Subcutaneous abdominal adipose tissue (tissue), 5 donors: ENCODE measurements around the gene FHIP1A.
"Not testable (repeated sequence)": the region's sequence is repeated elsewhere in the genome, so short reads cannot be mapped to it uniquely, and the experiment has no call there.

ENCODE experiments used
- H3K27ac ChIP-seq: one replicate; pipeline ENCODE4 v1.7.0; 2013; ENCODE audit warnings: low read depth, mild to moderate bottlenecking, inconsistent platforms, low read length, moderate library complexity
- H3K27me3 ChIP-seq, 5 donors: one replicate each; pipeline ENCODE4 v1.7.0; 2013; ENCODE audit warnings: low read length in 5 of 5, inconsistent platforms in 1 of 5; ENCODE audit not compliant: control insufficient read depth in 5 of 5, insufficient read depth in 4 of 5
- H3K36me3 ChIP-seq, 5 donors: one replicate each; pipeline ENCODE4 v1.7.0; 2013; ENCODE audit warnings: low read length in 5 of 5; ENCODE audit not compliant: control insufficient read depth in 5 of 5, insufficient read depth in 5 of 5
- H3K4me1 ChIP-seq, 5 donors: one replicate each; pipeline ENCODE4 v1.7.0; 2013; ENCODE audit warnings: low read length in 5 of 5, mild to moderate bottlenecking in 3 of 5, moderate library complexity in 1 of 5; ENCODE audit not compliant: control insufficient read depth in 5 of 5, insufficient read depth in 5 of 5
- H3K4me3 ChIP-seq, 5 donors: one replicate each; pipeline ENCODE4 v1.7.0; 2013; ENCODE audit warnings: low read length in 5 of 5, low read depth in 1 of 5
- H3K9ac ChIP-seq, 5 donors: one replicate each; pipeline ENCODE4 v1.7.0; 2013; ENCODE audit warnings: low read length in 5 of 5, mild to moderate bottlenecking in 4 of 5, moderate library complexity in 3 of 5
- H3K9me3 ChIP-seq, 5 donors: one replicate each; pipeline ENCODE4 v1.7.0; 2013; ENCODE audit warnings: low read length in 5 of 5; ENCODE audit not compliant: control insufficient read depth in 5 of 5
- donor health status: healthy.
- donor health status: healthy.
- donor health status: healthy.
- donor health status: healthy.
- donor health status: healthy.

Gene FHIP1A

DNA sequence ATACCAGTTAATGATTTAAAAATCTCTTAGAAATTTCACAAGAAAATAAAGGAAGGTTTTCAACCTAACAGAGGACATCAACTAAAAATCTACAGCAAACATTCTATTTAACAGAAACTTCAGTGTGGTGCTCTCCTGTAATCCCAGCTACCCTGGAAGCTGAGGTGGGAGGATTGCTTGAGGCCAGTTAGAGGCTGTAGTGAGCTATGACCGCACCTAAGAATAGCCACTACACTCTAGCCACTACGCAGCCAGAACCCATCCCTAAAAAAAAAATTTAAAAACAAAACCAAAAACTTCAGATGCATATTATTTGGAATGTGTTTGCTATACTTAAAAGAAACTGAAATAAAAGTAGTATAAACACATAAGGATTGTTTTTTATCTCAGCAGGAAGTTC lies 7.2 kb upstream of the FHIP1A start:
- H3K36me3 ChIP-seq = no peaks in the 10 kb centered on the region
- no peaks in the 10 kb centered on the region for H3K9me3 ChIP-seq
- H3K4me3 ChIP-seq = no peak overlapping the region
- no peaks in the 10 kb centered on the region for H3K4me1 ChIP-seq
- no peak overlapping the region for H3K27ac ChIP-seq
- no peaks in the 10 kb centered on the region for H3K27me3 ChIP-seq
- no peak overlapping the region for H3K9ac ChIP-seq

DNA sequence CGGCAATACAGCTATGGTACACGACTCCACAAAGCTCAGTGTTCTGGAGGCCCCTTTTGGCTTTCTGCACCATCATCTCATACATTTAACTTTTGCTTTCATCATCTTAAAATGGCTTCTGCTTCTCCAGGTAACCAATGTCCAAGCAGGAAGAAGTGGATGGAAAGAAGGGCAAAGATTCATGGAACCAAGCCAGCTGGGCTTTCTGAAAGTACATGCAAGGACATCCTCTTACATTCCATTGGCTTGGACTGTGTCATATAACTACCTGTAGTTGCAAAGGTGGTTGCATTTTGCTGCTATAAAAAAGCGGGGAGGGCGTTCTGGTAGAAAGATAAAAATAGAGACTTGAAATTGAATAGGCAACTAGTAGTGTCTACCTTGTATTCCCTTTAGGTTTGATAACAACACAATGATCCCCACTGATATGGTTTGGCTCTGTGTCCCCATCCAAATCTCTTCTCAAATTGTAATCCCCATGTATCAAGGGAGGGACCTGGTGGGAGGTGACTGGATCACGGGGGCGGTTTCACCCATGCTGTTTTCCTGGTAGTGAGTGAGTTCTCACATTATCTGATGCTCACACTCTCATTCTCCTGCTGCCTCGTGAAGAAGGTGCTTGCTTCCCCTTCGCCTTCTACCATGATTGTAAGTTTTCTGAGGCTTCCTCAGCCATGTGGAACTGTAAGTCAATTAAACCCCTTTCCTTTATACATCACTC lies 6.7 kb upstream of the FHIP1A start:
- no peaks in the 10 kb centered on the region for H3K4me1 ChIP-seq
- H3K4me3 ChIP-seq = no peak overlapping the region
- H3K27ac ChIP-seq = no peak overlapping the region
- no peak overlapping the region for H3K9ac ChIP-seq
- H3K27me3 ChIP-seq = no peaks in the 10 kb centered on the region
- no peaks in the 10 kb centered on the region for H3K9me3 ChIP-seq
- no peaks in the 10 kb centered on the region for H3K36me3 ChIP-seq

DNA sequence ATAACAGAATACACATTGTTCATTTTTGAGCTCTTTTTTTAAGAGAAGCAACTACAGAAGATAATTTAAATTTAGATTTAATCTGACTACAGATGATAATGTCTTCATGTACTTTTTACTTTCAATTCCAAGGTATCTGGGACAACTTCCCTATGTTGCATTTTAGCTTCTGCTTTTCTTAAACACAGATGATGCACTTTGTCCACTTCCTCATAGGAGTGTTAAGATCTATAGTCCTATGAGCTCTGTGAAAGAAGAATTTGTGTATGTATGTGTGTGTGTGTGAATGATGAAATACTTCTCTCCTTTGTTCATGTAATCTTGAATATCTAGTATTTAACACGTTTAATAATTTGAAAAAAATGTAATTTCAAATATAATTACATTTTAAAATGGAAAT lies 5.3 kb upstream of the FHIP1A start:
- H3K27me3 ChIP-seq = no peaks in the 10 kb centered on the region
- H3K9ac ChIP-seq = no peak overlapping the region
- no peaks in the 10 kb centered on the region for H3K36me3 ChIP-seq
- no peaks in the 10 kb centered on the region for H3K9me3 ChIP-seq
- H3K27ac ChIP-seq = no peak overlapping the region
- H3K4me1 ChIP-seq = peaks cover 2 to 11% (median 9%) of the 10 kb centered on the region in 5 donors
- H3K4me3 ChIP-seq = no peak overlapping the region

DNA sequence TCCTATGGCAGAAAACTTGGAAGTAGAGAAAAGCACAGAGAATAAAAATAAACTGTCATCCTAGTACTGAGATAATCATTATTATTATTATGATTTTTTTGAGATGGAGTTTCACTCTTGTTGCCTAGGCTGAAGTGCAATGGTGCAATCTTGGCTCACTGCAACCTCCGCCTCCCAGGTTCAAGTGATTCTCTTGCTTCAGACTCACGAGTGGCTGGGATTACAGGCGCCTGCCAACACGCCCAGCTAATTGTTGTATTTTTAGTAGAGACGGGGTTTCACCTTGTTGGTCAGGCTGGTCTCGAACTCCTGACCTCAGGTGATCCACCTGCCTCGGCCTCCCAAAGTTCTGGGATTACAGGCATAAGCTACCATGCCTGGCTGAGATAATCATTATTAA lies 4.2 kb upstream of the FHIP1A start:
- not testable (repeated sequence) for H3K27ac ChIP-seq, H3K4me3 ChIP-seq, H3K9me3 ChIP-seq, H3K27me3 ChIP-seq, H3K9ac ChIP-seq, H3K36me3 ChIP-seq
- H3K4me1 ChIP-seq = peaks cover 2 to 20% (median 18%) of the 10 kb centered on the region in 5 donors

DNA sequence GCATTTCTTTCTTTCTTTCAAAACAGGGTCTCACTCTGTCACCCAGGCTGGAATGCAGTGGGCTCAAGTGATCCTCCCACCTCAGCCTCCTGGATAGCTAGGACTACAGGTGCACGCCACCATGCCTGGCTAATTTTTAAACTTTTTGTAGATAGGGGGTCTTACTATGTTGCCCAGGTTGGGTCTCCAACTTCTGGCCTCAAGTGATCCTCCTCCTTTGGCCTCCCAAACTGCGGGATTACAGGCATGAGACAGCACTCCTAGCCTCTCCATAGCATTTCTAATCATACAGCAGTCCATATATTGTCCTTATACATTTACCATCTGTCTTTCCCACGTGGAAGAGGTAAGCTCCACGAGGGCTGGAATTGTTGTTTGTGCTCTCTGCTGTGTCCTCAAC lies 2.0 kb upstream of the FHIP1A start:
- Histone ChIP-seq H3K27ac (no peak overlapping the region), H3K9ac (no peak overlapping the region), H3K4me1 (peaks cover 2 to 23% (median 19%) of the 10 kb centered on the region in 5 donors), H3K27me3 (peaks cover 0 to 6% (median 0%) of the 10 kb centered on the region in 5 donors), H3K36me3 (no peaks in the 10 kb centered on the region), H3K4me3 (no peak overlapping the region), H3K9me3 (no peaks in the 10 kb centered on the region)

DNA sequence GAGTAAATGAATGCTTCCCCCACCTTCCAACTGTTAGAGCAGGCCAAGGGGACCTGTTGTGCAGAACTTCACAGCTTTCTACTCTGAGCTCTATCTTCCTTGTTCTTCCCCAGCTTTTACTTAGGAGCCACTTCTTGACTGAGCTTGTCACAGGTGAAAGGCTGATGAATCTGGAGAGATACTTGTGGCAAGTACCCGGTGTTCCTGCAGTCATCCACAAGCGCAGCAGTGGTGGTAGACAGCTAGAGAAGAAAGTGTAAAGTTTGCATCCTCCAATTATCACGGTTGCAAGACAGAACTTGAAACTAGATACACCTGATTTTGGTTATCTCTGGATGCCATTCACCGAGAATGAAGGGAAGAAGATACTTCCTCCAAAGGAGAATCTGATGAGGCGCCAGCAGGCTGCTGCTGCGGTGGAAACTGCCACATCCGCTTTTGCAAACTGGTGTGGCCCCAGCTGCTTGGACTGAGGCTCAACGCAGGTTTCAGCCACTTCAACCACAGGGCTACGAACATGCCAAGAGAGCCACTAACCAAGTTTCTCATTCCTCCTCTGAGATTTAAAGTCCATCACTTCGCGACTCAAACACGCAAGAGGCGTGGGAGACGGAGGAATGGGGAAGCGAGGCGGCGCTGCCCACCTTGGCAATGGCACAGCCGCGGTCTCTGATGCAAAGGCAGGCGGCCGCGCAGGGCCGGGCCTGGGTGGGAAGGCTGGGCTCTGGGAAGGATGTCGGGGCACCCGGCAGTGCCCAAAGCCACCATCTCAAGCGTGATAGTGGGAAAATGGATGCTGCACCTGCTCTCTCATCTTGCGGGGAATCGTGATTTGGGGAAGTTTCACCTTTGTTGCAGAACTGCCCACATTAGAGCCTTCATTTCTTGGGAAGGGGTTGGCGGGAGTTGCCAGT lies 1.3 kb upstream of the FHIP1A start:
- H3K4me3 ChIP-seq = peak overlapping the region; percentile 67 to 87 (median 77)
- peak overlapping the region in 4 of 5 donors; percentile 6 to 62 (median 51) for H3K9ac ChIP-seq
- peaks cover 2 to 23% (median 19%) of the 10 kb centered on the region in 5 donors for H3K4me1 ChIP-seq
- no peaks in the 10 kb centered on the region for H3K36me3 ChIP-seq
- no peaks in the 10 kb centered on the region for H3K9me3 ChIP-seq
- peaks cover 0 to 6% (median 0%) of the 10 kb centered on the region in 5 donors for H3K27me3 ChIP-seq
- no peak overlapping the region for H3K27ac ChIP-seq

DNA sequence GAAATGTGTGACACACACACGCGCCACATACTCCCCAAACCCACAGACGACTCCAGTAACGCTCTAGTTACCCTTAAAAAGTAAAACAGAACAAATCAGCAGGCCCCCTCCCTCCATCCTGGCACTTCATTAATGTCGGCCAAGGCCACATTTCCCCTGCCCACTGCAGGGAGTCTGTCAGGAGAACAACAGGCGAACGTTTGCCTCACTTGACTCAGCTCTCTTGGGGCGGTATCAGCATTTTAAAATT lies 671 bp upstream of the FHIP1A start:
- Histone ChIP-seq H3K27ac (no peak overlapping the region), H3K9me3 (no peaks in the 10 kb centered on the region), H3K27me3 (peaks cover 0 to 6% (median 0%) of the 10 kb centered on the region in 5 donors), H3K9ac (peak overlapping the region; percentile 6 to 62 (median 48)), H3K36me3 (no peaks in the 10 kb centered on the region), H3K4me1 (peaks cover 2 to 23% (median 19%) of the 10 kb centered on the region in 5 donors), H3K4me3 (peak overlapping the region; percentile 67 to 87 (median 77))

DNA sequence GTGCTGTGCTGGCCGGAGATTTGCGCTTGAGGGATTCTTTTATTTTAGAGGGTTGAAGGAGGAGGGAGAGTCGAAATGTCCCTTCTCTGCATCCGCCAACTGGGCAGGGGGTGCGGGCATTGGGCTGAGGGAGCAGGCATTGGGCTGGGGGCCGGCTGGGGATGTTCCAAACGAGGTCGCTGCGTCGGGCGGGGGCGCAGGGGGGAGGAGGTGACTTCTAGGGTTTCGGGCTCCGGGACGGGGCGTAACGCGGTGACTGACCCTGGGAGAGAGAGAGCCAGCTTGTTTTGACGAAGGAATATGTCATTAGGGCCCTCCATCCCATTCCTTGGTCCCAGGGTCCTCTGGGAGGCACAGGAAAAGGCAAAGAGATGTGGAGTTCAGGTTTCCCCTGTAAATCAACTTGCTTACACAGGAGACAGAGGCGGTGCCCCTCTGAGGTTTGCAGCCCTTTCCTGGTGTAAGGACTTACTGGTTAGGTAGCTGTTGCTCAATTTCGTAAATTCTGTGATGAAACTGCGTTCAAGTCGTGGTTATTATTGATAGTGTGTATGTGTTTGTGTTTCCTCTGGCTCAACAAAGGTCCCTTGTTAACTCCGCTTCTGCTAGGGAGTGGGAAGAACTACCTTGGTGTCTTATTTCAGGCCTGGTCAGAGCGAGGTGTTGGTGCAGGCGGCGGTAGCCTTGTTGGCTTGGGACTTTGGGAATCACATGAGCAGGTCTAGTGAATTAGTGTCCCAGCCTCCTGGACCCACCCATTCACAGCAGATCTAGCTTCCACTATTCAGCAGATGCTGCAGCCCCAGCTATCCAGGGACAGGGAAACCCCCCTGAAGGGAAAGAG lies 716 bp downstream of the FHIP1A start:
- H3K27ac ChIP-seq = no peak overlapping the region
- H3K4me1 ChIP-seq = peaks cover 2 to 23% (median 19%) of the 10 kb centered on the region in 5 donors
- no peaks in the 10 kb centered on the region for H3K9me3 ChIP-seq
- peak overlapping the region in 1 of 5 donors; percentile 30 for H3K9ac ChIP-seq
- H3K4me3 ChIP-seq = peak overlapping the region; percentile 29 to 76 (median 49)
- peaks cover 0 to 6% (median 0%) of the 10 kb centered on the region in 5 donors for H3K27me3 ChIP-seq
- H3K36me3 ChIP-seq = no peaks in the 10 kb centered on the region

DNA sequence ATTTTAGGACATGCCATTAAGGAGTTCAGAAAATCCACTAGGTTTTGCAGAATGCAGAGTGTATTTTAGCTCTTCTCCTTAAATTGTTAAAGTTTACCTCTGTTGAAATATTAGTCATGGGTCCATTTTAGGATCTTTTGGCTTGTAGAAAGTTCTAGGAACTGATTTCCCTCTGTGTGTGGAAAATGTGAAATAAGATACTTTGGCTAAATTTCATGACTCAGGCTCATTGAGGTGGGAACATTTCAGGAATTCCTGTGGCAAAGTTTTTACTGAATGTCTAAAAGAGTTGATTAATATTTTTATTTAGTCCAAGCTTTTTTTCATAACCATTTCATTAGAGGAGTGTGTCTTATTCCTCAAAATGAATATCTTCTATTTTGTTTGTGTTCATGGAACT lies 7.0 kb downstream of the FHIP1A start:
- H3K9ac ChIP-seq = no peak overlapping the region
- H3K4me1 ChIP-seq = no peaks in the 10 kb centered on the region
- H3K4me3 ChIP-seq = no peak overlapping the region
- H3K27me3 ChIP-seq = no peaks in the 10 kb centered on the region
- no peak overlapping the region for H3K27ac ChIP-seq
- H3K36me3 ChIP-seq = no peaks in the 10 kb centered on the region
- H3K9me3 ChIP-seq = no peaks in the 10 kb centered on the region
